NCI-H1417 treated with DMSO at 0.1 percent for 48 hours (cell line): ENCODE results near the gene CUL2.
"Not testable (repeated sequence)": the region's sequence is repeated elsewhere in the genome, so short reads cannot be mapped to it uniquely, and the experiment has no call there.

Experiments used
- DNase-seq: peaks from one replicate; lab custom pipeline; 2025; lab: John Stamatoyannopoulos, UW

The CUL2 gene

GRCh38 chr10:35019041-35020024, 70.8 kb downstream of the CUL2 start:
- DNase-seq: no peak

GRCh38 chr10:35017608-35018007, 72.5 kb downstream of the CUL2 start:
- no peak for DNase-seq

GRCh38 chr10:35015843-35016408, 74.2 kb downstream of the CUL2 start:
- DNase-seq: no peak

- no peak for DNase-seq
These were observed 77.4 kb downstream of the CUL2 start for GRCh38 chr10:35012781-35013180.

GRCh38 chr10:35011771-35012191, 78.4 kb downstream of the CUL2 start:
- DNase-seq: no peak

- no peak for DNase-seq
These were observed 82.3 kb downstream of the CUL2 start for GRCh38 chr10:35007858-35008301.

- no peak for DNase-seq
These were observed 83.3 kb downstream of the CUL2 start for GRCh38 chr10:35006836-35007235.

GRCh38 chr10:35005868-35006267, 84.3 kb downstream of the CUL2 start:
- DNase-seq: no peak

GRCh38 chr10:35004651-35005050, 85.5 kb downstream of the CUL2 start:
- DNase-seq: no peak

- no peak for DNase-seq
These were observed 86.2 kb downstream of the CUL2 start for GRCh38 chr10:35003906-35004305.

- no peak for DNase-seq
These were observed 89.2 kb downstream of the CUL2 start for GRCh38 chr10:35000936-35001335.

- DNase-seq: no peak
These were observed 90.6 kb downstream of the CUL2 start for GRCh38 chr10:34999532-34999931.

GRCh38 chr10:34998940-34999339, 91.2 kb downstream of the CUL2 start:
- DNase-seq: no peak

- DNase-seq: no peak
These were observed 93.3 kb downstream of the CUL2 start for GRCh38 chr10:34996843-34997242.

- DNase-seq: no peak
These were observed 94.2 kb downstream of the CUL2 start for GRCh38 chr10:34995925-34996324.

GRCh38 chr10:34994565-34995142, 95.5 kb downstream of the CUL2 start:
- no peak for DNase-seq

GRCh38 chr10:34993782-34994181, 96.4 kb downstream of the CUL2 start:
- no peak for DNase-seq

- not testable (repeated sequence) for DNase-seq
These were observed 99.0 kb downstream of the CUL2 start for GRCh38 chr10:34991117-34991516.

- no peak for DNase-seq
These were observed 101.6 kb downstream of the CUL2 start for GRCh38 chr10:34988397-34989067.

- no peak for DNase-seq
These were observed 104.3 kb downstream of the CUL2 start for GRCh38 chr10:34985823-34986222.

- no peak for DNase-seq
These were observed 105.0 kb downstream of the CUL2 start for GRCh38 chr10:34985146-34985545.

GRCh38 chr10:34981844-34982243, 108.3 kb downstream of the CUL2 start:
- DNase-seq: no peak
